Eye (tissue), 1 donor: Measurements from ENCODE around the gene RNF144A.
A peak's percentile ranks its signal among the peaks of the same experiment; 100 is the strongest.
"Not testable (repeated sequence)": the region's sequence is repeated elsewhere in the genome, so short reads cannot be mapped to it uniquely, and the experiment has no call there.

Experiments used
- DNase-seq: peaks from one replicate; pipeline ENCODE4 v3.0.0-alpha.2; 2015

RNF144A gene

DNA sequence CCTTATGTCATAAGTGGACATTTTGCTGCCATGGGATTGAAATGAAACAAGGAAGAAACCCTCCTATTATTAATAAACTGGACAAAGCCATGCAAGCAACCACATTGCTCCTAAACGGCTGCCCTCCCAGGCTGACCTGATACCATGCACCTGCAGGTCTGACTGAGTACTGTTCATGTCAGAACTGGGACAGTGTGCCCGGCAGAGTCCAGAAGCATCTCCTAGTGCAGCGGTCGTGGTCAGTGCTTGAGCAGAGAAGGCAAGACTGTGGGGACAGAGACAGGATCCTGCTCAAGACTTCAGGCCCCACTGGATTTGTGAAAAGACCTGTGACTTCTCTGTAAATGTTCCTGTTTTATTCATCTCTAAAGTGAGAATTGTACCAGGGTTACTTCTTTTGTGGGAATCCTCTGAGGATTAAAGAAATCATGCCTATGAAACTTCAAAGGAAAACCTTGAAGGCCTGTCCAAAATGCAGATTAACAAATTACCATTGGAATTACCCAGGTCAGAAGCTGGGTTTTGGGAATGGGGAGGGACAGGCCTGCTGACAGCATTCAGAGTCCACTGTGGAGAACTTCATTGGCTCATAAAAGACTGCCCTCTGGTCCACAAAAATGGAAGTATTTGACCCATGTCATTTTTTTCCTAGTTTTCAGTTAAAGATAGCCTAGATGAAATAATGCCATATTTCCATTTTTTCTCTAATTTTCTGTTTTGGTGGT is 13.9 kb downstream of the RNF144A start:
- no peak for DNase-seq

DNA sequence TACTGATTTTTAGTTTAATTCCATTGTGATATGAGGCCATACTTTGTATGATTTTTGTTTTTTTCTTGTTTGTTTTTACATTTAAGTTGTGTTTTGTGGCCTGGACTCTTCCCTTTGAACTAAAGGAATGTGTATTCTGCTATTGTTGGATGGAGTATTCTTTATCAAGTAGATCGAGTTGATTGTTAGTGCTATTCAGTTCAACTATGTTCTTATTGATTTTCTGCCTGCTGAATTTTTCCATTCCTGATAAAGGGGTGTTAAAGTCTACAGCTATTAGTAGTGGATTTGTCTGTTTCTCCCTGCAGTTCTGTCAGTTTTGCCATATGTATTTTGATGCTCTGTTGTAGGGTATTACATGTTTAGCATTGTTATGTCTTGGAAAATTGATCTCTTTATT is 14.5 kb downstream of the RNF144A start:
- no peak for DNase-seq

GRCh38 chr2:6932206-6932605 is 15.0 kb downstream of the RNF144A start:
- DNase-seq = no peak

DNA sequence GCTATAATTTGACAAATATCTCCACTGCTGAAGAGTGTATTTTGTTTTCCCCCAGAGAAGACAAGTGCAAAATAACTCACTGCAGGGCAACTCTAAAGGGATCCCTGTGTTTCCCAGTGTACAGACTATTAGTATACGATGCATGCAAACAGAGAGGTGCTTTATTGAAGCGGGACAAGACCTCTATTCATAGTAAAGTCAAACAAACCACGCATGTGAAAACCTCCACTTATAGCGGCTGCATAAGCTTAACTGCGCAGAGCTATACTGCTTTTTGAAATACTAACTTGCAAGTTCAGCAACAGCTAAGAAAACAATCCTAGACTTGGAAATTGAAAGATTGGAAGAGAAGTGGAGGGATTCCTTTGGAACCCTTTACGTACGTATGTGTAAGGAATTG is 15.6 kb downstream of the RNF144A start:
- no peak for DNase-seq

DNA sequence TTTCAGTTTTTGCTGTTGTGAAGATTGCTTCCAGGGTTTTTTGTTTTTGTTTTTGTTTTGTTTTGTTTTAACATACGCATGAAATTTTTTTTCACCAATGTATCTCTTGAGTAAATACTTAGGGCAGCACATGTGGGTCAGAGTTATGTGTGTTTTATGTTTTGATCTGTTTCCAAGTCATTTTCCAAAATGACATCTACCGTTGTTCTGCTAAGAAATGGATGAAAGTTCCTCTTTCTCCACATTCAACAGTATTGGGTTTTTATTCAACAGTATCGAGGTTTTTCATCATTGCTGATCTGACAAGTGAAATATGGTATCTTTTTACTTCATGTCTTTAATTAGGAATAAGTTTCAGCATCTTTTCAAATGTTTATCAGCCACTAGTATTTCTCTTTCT is 16.7 kb downstream of the RNF144A start:
- DNase-seq = no peak

DNA sequence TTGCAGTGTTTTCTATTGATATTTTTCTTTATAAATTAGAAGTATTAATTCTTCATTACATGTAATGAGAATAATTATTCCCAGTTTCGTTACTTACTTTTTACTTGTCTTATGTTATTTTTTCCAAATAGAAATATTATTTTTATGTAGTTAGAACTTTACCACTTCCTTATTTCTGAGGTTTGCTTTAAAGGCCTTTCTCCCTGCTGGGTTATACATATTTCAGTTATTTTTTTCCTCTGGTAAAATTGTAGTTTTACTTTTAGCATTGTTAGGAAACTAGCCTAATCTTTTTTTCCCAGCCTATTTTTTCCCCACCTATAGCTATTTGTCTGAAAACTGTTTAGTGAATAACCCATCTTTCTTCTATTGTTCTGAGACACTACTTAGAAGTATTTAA is 17.1 kb downstream of the RNF144A start:
- DNase-seq = no peak

DNA sequence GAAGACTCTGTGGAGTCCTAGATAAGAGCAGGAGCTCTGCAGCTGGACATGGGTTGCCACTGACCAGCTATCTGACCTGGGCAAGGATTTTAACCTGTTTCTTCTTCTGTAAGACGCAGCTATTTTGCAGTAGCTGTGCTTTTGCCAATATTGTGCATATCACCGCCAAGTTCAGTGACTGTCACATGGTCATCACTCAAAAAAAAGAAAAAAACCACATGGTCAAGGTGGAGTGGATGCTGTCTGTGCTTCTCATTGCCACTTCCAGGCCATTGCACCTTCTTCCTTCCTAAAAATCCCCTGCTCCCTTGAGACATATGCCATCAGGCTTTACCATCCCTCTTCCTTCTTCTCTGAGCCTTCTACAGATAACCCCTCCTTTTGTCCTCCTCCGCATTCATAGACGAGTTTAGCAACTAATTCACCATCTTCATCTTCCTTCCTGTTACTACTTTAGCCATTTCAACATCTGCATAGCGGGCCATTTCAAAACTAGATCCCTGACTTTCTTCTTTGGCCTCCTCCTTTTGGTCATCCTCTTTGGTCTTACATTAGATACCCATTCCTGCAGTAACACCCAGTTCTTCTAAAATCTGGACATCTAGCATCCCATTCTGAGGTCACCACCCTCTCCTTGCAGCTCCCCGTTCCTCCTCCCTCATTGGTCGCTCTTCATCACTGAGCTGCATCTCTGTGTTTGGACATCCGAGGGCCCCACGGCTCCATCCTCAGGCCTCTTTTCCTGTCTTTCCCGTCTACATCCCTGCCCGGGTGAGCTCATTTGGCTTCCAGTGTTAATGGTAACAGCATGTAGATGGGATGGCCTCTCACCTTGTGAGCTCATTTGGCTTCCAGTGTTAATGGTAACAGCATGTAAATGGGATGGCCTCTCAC is 17.8 kb downstream of the RNF144A start:
- no peak for DNase-seq

DNA sequence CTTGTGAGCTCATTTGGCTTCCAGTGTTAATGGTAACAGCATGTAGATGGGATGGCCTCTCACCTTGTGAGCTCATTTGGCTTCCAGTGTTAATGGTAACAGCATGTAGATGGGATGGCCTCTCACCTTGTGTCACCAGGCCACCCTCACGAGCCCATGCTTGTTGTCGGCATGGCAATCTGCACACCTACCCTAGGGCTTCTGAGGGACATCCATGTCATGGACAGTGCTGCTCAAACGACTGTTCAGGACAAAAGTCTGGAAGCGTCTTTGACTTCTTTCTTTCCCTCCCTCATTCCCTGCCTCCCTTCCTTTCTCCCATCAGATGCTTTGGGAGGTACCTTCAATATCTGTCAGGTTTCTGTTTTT is 18.4 kb downstream of the RNF144A start:
- DNase-seq = not testable (repeated sequence)

DNA sequence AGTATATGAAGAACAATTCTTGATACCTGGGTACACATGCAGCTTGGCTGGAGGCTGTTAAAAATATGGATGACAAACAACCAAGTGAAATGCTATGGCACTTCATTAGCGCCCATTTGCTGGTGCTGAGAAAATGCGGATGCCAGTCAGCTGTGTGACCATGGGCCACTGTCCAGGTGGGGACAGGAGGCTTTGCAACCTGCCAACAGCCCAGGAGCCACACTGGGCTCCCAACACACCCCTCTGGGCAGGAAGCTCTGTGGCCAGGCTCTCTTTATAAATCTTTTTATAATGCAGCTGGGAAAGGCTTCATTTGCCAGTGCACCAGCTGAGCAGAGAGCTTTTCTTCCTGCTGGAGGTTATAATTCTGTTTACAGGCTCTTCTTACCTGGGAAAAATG is 19.9 kb downstream of the RNF144A start:
- DNase-seq = no peak

GRCh38 chr2:6937582-6937981 is 20.4 kb downstream of the RNF144A start:
- DNase-seq = no peak

GRCh38 chr2:6939071-6939470 is 21.9 kb downstream of the RNF144A start:
- no peak for DNase-seq

- DNase-seq = no peak
These were observed 23.6 kb downstream of the RNF144A start for GRCh38 chr2:6940820-6941219.

DNA sequence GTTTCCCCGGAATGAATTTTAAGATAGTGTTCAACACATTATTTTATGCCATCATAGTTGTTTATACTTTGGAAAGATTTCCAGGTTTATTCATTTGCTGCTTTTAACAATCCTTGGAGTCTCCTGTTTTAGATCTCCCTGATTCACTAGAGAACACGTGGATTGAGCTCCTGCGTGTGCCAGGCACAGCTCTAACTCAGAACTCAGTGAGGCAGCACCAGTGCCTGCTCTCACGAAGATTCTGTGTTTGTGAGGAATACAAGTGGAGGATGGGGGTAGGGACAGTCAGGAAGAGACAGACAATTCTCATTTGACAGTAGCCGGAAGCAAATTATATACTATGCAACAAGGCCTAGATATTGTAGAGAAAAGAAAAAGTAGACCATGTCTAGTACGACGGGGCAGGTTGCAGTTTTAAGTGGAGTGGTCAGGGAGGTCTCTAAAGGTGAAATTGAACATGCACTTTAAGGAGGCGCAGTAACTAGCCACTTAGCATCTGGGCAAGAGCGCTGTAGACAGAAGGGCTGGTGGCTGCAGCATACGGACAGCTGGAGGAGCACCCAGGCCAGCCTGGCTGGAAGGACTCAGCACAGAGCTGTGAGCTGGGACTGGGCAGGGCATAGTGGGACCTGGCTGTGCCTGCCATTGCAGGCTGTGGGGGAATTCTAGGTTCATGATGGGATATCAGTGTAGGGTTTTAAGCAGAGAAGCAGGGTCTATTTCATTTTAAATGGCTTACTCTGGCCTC is 24.3 kb downstream of the RNF144A start:
- DNase-seq = no peak

- no peak for DNase-seq
These were observed 25.6 kb downstream of the RNF144A start for GRCh38 chr2:6942848-6943247.

DNA sequence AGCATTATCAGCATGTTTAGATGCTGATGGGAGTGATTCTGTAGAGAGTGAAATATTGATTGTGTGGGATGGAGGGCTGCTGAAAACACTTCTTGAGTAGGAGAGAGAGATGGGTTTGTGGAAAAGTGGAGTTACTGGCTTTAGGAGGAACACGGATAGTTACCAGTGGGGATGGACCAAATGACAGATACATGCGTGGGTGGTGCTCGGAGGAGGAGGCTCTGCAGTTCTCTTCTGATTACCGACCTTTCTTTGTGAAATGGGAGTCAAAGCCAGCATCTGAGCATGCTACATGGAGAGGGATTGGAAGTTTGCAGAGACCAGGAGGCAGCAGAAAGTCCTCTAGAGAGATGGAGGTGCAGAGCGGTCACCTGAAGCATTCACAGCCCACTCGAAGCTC is 26.3 kb downstream of the RNF144A start:
- no peak for DNase-seq

DNA sequence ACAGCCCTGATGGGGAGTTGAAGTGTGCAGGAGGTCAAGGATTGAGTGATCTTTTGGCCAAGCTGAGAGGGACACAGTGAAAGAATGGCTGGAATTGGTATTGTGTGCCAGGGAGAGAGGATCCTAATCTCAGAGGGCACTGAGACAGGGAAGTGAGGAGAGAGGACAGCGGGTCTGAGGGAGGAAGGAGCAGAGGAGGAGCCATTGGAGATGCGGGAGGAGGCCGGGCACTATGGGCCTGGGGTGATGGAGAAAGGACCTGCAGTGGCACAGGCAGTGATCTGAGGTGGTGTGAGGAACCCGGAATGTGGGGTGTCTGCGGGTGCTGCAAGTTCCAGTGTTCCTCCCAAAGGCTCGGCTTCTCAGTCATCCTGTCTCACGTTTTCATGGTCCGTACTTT is 26.8 kb downstream of the RNF144A start:
- DNase-seq = no peak

- no peak for DNase-seq
These were observed 27.3 kb downstream of the RNF144A start for GRCh38 chr2:6944555-6944954.

DNA sequence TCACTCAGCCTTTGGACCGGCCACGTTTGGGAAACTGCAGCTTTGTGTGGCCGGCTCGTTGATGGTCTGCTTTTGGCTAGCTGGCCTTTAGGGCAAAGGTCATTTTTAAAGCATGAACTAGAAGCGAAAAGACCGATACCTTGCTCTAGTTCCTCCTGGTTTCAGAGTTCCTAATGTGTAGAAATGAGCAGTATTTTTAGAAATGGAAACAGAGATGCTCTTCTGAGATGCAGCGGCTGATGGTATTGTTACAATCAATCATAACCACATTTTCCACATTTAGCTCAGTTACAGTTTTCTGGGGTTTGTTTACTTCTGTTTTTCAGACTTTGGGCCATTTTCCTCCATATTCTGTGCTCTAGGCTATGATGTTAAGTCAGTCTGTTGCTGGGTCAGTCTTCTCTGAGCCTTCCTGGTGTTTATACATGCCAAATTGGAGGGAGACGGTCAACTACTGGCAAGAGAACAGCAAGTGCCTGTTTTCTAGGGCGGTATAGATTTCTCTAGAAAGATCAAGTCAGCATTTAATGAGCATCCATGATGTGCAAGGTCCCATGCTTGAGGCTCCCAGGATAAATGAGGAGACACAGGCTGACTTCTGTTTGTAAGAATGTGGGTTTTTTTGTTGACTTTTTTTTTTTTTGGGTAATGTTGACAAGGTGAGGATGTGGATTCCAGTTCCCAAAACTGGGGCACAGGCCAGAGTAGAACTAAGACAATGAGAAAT is 28.0 kb downstream of the RNF144A start:
- DNase-seq = no peak

DNA sequence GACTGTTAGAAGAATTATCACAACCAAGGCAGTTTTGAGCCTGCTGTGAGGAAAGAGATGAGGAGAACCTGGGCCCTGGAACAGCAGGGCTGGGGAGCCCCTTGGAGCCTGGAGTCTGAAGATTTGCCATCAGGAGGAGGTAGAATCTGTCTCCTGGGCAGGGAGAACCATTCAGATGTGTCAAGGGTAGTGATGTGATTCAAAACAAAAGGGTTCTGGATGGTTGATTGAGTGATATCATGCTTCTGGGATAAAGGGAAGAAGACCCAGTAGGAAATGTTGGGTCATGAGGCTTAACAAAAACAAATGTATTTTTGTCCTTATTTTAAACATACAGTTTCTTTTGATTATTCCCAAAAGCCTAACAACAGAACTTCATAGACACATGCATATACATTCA is 28.6 kb downstream of the RNF144A start:
- no peak for DNase-seq

DNA sequence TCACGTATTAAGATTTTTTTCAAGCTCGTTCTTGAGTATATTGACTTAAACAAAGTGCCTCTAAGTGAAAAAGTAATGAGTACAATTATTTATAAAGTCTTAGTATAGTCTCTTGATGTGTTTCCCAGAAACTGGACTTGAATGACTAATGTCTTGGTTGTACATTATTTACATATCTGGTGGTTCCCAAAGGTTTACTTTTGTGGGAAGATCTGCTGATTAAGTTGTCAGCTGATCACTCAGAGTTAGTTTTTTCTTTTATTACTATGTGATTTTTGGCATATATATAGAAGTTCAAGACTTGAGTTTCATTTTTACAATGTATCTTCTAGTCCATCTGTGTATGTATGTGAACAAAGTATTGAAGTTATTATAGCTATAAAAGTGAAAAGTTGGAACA is 29.5 kb downstream of the RNF144A start:
- no peak for DNase-seq

- peak; percentile 50 for DNase-seq
These were observed 30.9 kb downstream of the RNF144A start for GRCh38 chr2:6947929-6948676.

DNA sequence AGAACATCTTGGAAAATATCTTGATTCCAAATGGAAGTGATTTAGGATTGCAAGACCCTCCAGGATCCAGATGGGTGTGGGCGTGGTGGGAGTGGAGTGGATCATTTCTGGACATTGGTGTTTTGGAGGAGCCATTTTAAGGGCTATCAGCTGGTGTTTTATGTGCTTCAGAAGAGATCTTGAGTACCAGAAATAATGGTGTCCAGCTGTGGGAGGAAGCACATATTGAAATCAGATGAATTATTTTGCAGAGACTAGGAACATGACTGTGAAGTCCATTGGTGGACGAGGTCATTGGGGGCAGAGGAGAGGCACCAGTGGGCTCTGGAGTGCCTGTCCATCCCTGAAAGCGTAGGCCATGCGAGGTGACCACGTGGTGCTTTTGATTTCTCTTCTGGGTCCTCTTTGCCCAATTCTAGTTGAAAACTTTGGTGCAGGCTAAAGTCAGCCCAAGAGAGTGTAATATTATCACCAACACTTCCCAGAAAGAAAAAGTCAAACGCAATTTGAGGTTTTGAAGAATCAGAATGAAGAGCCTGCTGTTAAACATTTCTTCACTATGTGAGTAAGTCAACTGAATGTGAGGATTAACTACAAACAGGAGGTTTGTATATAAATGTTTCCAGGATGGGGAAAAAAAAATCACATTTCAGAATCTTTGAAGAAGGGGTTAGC is 31.6 kb downstream of the RNF144A start:
- DNase-seq = no peak
